WERI-Rb-1 (cell line): Measurements from ENCODE around the gene MARCHF10.

Source experiments
- DNase-seq: peaks from one replicate; pipeline ENCODE4 v3.0.0-alpha.2; 2020
- H3K27ac ChIP-seq: fragments of 250-450 bp; sonication (Bioruptor Pico); 2 replicates; pipeline ENCODE4 v1.5.1; 2020; ENCODE audit warnings: mild to moderate bottlenecking, moderate library complexity
- H3K27me3 ChIP-seq: fragments of 250-450 bp; sonication (Bioruptor Pico); 2 replicates; pipeline ENCODE4 v1.5.1; 2021; ENCODE audit warnings: mild to moderate bottlenecking, low read depth, moderate library complexity; ENCODE audit not compliant: insufficient read depth, severe bottlenecking
- H3K36me3 ChIP-seq: fragments of 250-450 bp; sonication (Bioruptor Pico); 2 replicates; pipeline ENCODE4 v1.5.1; 2020; ENCODE audit warnings: mild to moderate bottlenecking, moderate library complexity
- H3K4me3 ChIP-seq: 2 replicates; pipeline ENCODE4 v1.5.1; 2011; ENCODE audit warnings: low read depth, mild to moderate bottlenecking, control low read depth, low read length
- H3K9me3 ChIP-seq: fragments of 250-450 bp; sonication (Bioruptor Pico); 2 replicates; pipeline ENCODE4 v1.5.1; 2021; ENCODE audit warnings: mild to moderate bottlenecking, moderate library complexity; ENCODE audit not compliant: severe bottlenecking
- CTCF ChIP-seq: IDR thresholded peaks from 2 replicates; pipeline ENCODE4 v1.5.1; 2011; ENCODE audit warnings: low read depth, mild to moderate bottlenecking, control low read depth, inconsistent platforms, low read length

The MARCHF10 gene

GRCh38 chr17:62712171-62712581, 95.9 kb downstream of the MARCHF10 start:
- no peak overlapping the region for H3K4me3 ChIP-seq
- no peaks in the 10 kb centered on the region for H3K36me3 ChIP-seq
- no peak overlapping the region for H3K27ac ChIP-seq
- peaks cover 12% of the 10 kb centered on the region for H3K9me3 ChIP-seq
- no peak for TF ChIP-seq CTCF
- no peaks in the 10 kb centered on the region for H3K27me3 ChIP-seq
- no peak for DNase-seq

GRCh38 chr17:62708587-62708986, 99.5 kb downstream of the MARCHF10 start:
- DNase-seq, result no peak
- no peak overlapping the region for H3K27ac ChIP-seq
- H3K27me3 ChIP-seq, result no peaks in the 10 kb centered on the region
- peaks cover 13% of the 10 kb centered on the region for H3K9me3 ChIP-seq
- no peak for TF ChIP-seq CTCF
- no peaks in the 10 kb centered on the region for H3K36me3 ChIP-seq
- H3K4me3 ChIP-seq, result no peak overlapping the region

DNA sequence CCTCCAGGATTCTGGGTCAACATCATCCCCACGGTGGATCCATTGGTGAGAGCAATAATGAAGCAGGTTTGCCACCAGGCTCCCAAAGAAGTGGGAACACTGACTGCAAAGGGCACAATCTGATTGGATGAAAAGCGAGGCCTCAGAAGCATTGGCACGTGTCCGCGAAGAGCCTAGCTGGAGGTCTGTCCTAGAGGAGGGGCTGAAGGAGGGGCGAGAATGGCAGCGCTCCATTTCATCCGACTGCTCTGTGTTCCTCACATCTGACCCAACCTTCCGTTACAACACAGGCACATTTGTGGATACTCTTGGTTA, 100.7 kb downstream of the MARCHF10 start:
- DNase-seq, result no peak
- peaks cover 13% of the 10 kb centered on the region for H3K9me3 ChIP-seq
- H3K27me3 ChIP-seq, result no peaks in the 10 kb centered on the region
- H3K36me3 ChIP-seq, result no peaks in the 10 kb centered on the region
- no peak overlapping the region for H3K27ac ChIP-seq
- TF ChIP-seq CTCF, result no peak
- H3K4me3 ChIP-seq, result no peak overlapping the region

DNA sequence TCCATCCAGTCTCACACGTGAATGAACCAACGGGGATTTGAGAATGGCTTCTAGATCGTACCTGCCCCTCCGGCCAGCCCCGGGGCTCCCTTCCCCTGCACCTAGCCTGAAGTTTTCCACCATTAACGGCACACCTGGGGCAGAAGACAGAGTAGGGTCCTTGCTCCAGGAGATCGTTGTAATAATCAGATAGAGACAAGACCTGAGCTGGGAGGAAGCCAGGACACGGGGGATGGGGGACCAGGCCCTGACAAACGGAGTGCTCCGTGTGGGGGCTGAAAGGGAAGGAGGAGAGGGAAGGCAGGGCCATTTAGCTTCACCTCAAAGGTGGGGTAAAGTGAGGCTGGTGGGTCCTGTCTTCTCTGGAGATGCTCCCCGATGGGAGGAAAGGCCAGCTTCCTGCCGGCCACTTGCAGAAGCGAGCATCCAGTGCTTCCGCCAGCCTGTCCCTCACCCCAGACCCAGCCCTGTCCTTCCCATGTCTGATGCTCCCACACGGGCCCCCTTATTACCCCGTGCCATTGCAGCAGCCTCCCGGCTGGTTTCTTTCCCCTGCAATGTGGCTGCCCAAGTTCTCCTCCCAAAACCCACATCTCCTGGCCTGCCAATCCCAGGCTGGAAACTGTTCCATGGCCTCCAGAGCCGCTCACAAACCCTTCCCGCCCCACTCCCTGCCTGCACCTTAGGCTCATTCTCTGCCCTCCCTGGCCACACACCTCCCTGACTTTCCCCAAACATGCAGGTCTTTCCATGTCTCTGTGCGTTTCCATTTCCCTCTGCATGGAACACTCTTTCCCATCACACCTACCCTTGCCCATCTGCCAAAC, 101.3 kb downstream of the MARCHF10 start:
- H3K27me3 ChIP-seq, result no peaks in the 10 kb centered on the region
- no peaks in the 10 kb centered on the region for H3K36me3 ChIP-seq
- no peak overlapping the region for H3K4me3 ChIP-seq
- no peak overlapping the region for H3K27ac ChIP-seq
- no peak for DNase-seq
- peaks cover 13% of the 10 kb centered on the region for H3K9me3 ChIP-seq
- TF ChIP-seq CTCF, result no peak

DNA sequence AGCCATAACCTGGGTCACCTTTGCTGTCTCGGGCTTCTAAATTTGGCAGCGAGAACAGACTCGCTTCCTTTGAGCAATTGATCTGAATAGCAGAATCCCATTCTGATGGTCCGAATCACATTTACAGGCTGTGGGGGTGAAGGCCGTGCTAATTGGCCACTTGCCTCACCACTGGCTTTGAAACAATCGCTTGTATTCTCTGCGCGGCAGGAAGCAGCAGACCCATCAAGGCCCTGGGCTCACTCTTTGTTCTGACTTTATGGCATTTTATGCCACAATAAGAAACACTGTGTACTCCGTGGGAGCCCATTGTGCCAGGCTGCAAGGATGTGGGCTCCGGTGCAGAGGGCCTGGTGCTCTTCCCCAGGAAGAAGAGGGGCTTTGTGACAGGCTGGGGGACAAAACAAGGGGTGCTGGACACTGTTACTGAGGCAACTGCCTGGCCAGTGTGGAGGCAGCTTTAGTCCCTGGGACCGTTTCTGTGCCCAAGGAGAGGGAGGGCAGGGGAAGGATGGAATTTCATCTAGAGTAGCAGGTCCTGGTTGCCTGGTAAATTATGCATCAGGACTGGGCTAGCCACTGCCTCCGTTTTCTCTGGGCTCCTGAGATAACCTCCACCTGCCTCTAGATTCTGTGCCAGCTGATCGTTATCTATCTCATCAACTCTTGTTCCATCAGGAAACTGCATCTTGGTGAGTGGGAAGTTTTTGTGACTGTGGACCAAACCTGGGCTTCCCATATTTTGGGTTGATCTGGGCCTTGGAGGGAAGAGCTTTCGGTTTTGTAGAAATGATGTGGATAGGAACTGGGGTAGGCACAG, 102.1 kb downstream of the MARCHF10 start:
- no peak for DNase-seq
- no peak overlapping the region for H3K27ac ChIP-seq

More for the DNA sequence above, 102.1 kb downstream of the MARCHF10 start:
- Histone ChIP-seq H3K4me3 (no peak overlapping the region), H3K9me3 (peaks cover 13% of the 10 kb centered on the region), H3K27me3 (no peaks in the 10 kb centered on the region), H3K36me3 (no peaks in the 10 kb centered on the region)
- no peak for TF ChIP-seq CTCF
